ENCODE measurements around the gene P2RY6. TPM values are rescaled to one million over a fixed set of nuclear protein-coding genes. Genes with fewer than 3 reads are reported as not detected.

Gene P2RY6
- polyA plus RNA-seq, 2 of the 4 experiments (the other 2 are of a cell fraction): 6.8 to 8.8 TPM

GRCh38 chr11:73281796-73282660, 9.9 kb downstream of the P2RY6 start:
- Histone ChIP-seq H3K9me3 (no peaks in the 10 kb centered on the region), H3K4me2 (no peak overlapping the region), H3K4me1 (peaks cover 8% of the 10 kb centered on the region; the same call in 2 of the 3 replicates), H3K4me3 (no peak overlapping the region), H3K27ac (no peak overlapping the region)
- 77% methylated on average over 3 of the region's 3 CpGs for WGBS (ENCODE audit: missing lambda C conversion rate)
- ChIA-PET POLR2A (no interaction called here), CTCF (interaction anchor here (0.6 to 16.9 kb wide), 11 partner anchors 9 to 450 kb away, joined by 3 to 224 read pairs (median 3); partner anchors contain the start of genes ARHGEF17 and P2RY6)
- TF ChIP-seq MAX (IDR thresholded peaks at IDR 0.05) (no peak), HDAC2 (IDR thresholded peaks at IDR 0.05) (no peak), MAFK (IDR thresholded peaks at IDR 0.05; ENCODE audit: partially characterized antibody) (no peak), SREBF2 (IDR thresholded peaks at IDR 0.05) (no peak), EHF (CRISPR knock-in tag; IDR thresholded peaks at IDR 0.05) (no peak), POLR2AphosphoS2 (conservative IDR thresholded peaks at IDR 0.05; ENCODE audit: low read length) (no peak), EHMT2 (IDR thresholded peaks at IDR 0.05; ENCODE audit: low read depth) (no peak), POLR2A (IDR thresholded peaks at IDR 0.05; ENCODE audit: low read length) (no peak), NR3C1 (IDR thresholded peaks at IDR 0.05) (no peak), HEYL (CRISPR knock-in tag; IDR thresholded peaks at IDR 0.05) (no peak), FOSL2 (IDR thresholded peaks at IDR 0.05) (no peak), FOSL2 (CRISPR knock-in tag; IDR thresholded peaks at IDR 0.05) (no peak), CTCF (IDR thresholded peaks at IDR 0.05) (no peak), GATA3 (IDR thresholded peaks at IDR 0.05; ENCODE audit: borderline replicate concordance) (no peak), CHD2 (IDR thresholded peaks at IDR 0.05; ENCODE audit: low read length, partially characterized antibody) (no peak), ZSCAN20 (CRISPR knock-in tag; IDR thresholded peaks at IDR 0.05) (no peak), PBX3 (IDR thresholded peaks at IDR 0.05) (no peak), NFE2L2 (conservative IDR thresholded peaks at IDR 0.05; ENCODE audit: low read length) (no peak), HOXB13 (CRISPR knock-in tag; IDR thresholded peaks at IDR 0.05; ENCODE audit: low read depth) (no peak), BHLHE40 (IDR thresholded peaks at IDR 0.05; ENCODE audit: low read depth, low read length) (no peak), CBX2 (IDR thresholded peaks at IDR 0.05; ENCODE audit: borderline replicate concordance, low read depth) (no peak)
- FAIRE-seq (no peak), DNase-seq (ENCODE audit: low read depth in 1 of 2, low spot score in 1 of 2) (no peak), ATAC-seq (no peak)

- Histone ChIP-seq H3K9me3 (no peaks in the 10 kb centered on the region), H3K27ac (peak overlapping the region in 1 of 2 experiments; percentile 21; a peak in 2 of 6 replicates), H3K4me3 (no peak overlapping the region), H3K4me1 (peaks cover 22% of the 10 kb centered on the region), H3K4me2 (no peak overlapping the region)
- FAIRE-seq: no peak
- TF ChIP-seq BHLHE40 (IDR thresholded peaks at IDR 0.05; ENCODE audit: low read depth, low read length) (no peak), KDM1A (IDR thresholded peaks at IDR 0.05; ENCODE audit: low read depth) (no peak), RNF2 (IDR thresholded peaks at IDR 0.05; ENCODE audit: borderline replicate concordance, low read depth) (no peak), CBX2 (IDR thresholded peaks at IDR 0.05; ENCODE audit: borderline replicate concordance, low read depth) (no peak), REST (IDR thresholded peaks at IDR 0.05) (no peak)
- WGBS (ENCODE audit: missing lambda C conversion rate): 87% methylated on average over 9 of the region's 10 CpGs
- no peak for ATAC-seq
- CTCF ChIA-PET: interaction anchor here (0.9 to 16.9 kb wide), 11 partner anchors 8 to 558 kb away, joined by 3 to 224 read pairs (median 4); partner anchors contain the start of genes ARHGEF17 and P2RY6
- no peak for DNase-seq (ENCODE audit: low read depth in 1 of 2, low spot score in 1 of 2)
- POLR2A ChIA-PET: no interaction called here
These were observed 11.3 kb downstream of the P2RY6 start for GRCh38 chr11:73283276-73284000.
